SU-DHL-6 (cell line): ENCODE results near the gene MPZL3.

Experiments
- EZH2phosphoT487 ChIP-seq: fragments of 200-600 bp; sonication (generic), shearing (Covaris generic); conservative IDR thresholded peaks from 2 replicates; pipeline ENCODE4 v1.6.1; 2018; ENCODE audit warnings: mild to moderate bottlenecking, antibody characterized with exemption, low read length, moderate library complexity, mixed read lengths
- TF ChIP-seq, protein P1 (sequence below): fragments of 200-600 bp; sonication (generic); IDR thresholded peaks from one replicate; pipeline ENCODE4 v1.5.1; 2017; ENCODE audit warnings: antibody characterized with exemption, mild to moderate bottlenecking, low read length, moderate library complexity; ENCODE audit not compliant: insufficient read depth, poor library complexity, severe bottlenecking

DNA sequence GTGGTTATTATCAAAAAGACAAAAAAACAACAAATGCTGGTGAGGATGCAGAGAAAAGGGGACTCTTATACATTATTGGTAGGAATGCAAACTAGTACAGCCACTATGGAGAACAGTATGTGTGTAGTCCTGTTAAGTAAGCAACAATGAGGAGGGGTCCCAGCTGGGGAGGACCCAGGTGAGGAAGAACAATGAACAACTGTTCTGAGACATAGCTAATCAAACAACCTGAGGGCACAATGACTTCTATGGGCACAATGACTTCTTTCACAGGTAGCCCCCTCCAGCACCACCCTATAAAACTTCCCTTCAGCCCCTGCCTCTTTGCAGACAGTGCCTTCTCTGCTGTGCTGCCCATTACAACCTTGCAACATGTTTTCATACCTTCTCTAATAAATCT is 32.9 kb downstream of the MPZL3 start:
- TF ChIP-seq, protein P1, sequence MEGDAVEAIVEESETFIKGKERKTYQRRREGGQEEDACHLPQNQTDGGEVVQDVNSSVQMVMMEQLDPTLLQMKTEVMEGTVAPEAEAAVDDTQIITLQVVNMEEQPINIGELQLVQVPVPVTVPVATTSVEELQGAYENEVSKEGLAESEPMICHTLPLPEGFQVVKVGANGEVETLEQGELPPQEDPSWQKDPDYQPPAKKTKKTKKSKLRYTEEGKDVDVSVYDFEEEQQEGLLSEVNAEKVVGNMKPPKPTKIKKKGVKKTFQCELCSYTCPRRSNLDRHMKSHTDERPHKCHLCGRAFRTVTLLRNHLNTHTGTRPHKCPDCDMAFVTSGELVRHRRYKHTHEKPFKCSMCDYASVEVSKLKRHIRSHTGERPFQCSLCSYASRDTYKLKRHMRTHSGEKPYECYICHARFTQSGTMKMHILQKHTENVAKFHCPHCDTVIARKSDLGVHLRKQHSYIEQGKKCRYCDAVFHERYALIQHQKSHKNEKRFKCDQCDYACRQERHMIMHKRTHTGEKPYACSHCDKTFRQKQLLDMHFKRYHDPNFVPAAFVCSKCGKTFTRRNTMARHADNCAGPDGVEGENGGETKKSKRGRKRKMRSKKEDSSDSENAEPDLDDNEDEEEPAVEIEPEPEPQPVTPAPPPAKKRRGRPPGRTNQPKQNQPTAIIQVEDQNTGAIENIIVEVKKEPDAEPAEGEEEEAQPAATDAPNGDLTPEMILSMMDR, result no peak
- TF ChIP-seq EZH2phosphoT487, result no peak
